ENCODE results near the gene ADAMTS19. TPM values are rescaled to one million over a fixed set of nuclear protein-coding genes. Genes with fewer than 3 reads are reported as not detected.
"Not testable (repeated sequence)": the region's sequence is repeated elsewhere in the genome, so short reads cannot be mapped to it uniquely, and the experiment has no call there.

ADAMTS19 gene
- total RNA-seq, 1 donor from 2014 or later = 49.9 TPM

- no peak for DNase-seq
Measured at GRCh38 chr5:129591508-129592160, 131.5 kb downstream of the ADAMTS19 start.

- DNase-seq = peak; percentile 10
Measured at GRCh38 chr5:129593525-129593924, 133.4 kb downstream of the ADAMTS19 start.

GRCh38 chr5:129601576-129601975 lies 141.5 kb downstream of the ADAMTS19 start:
- peak; percentile 17 for DNase-seq

GRCh38 chr5:129608350-129608749 lies 148.3 kb downstream of the ADAMTS19 start:
- DNase-seq = no peak

GRCh38 chr5:129609710-129610109 lies 149.6 kb downstream of the ADAMTS19 start:
- no peak for DNase-seq

GRCh38 chr5:129616517-129616916 lies 156.4 kb downstream of the ADAMTS19 start:
- no peak for DNase-seq

- DNase-seq = no peak
Measured at GRCh38 chr5:129617206-129617605, 157.1 kb downstream of the ADAMTS19 start.

GRCh38 chr5:129619782-129620181 lies 159.7 kb downstream of the ADAMTS19 start:
- DNase-seq = no peak

GRCh38 chr5:129622531-129622930 lies 162.4 kb downstream of the ADAMTS19 start:
- no peak for DNase-seq

GRCh38 chr5:129629575-129629974 lies 169.5 kb downstream of the ADAMTS19 start:
- no peak for DNase-seq

- no peak for DNase-seq
Measured at GRCh38 chr5:129630101-129630500, 170.0 kb downstream of the ADAMTS19 start.

- peak; percentile 17 for DNase-seq
Measured at GRCh38 chr5:129631961-129632360, 171.9 kb downstream of the ADAMTS19 start.

- DNase-seq = not testable (repeated sequence)
Measured at GRCh38 chr5:129637501-129637900, 177.4 kb downstream of the ADAMTS19 start.

- peak; percentile 15 for DNase-seq
Measured at GRCh38 chr5:129639331-129639730, 179.2 kb downstream of the ADAMTS19 start.

GRCh38 chr5:129652349-129653056 lies 192.4 kb downstream of the ADAMTS19 start:
- DNase-seq = peak; percentile 59

GRCh38 chr5:129653057-129653375 lies 192.9 kb downstream of the ADAMTS19 start:
- DNase-seq = peak; percentile 66

GRCh38 chr5:129653442-129653841 lies 193.3 kb downstream of the ADAMTS19 start:
- DNase-seq = peak; percentile 11

GRCh38 chr5:129656952-129657351 lies 196.9 kb downstream of the ADAMTS19 start:
- DNase-seq = no peak

- DNase-seq = no peak
Measured at GRCh38 chr5:129658801-129659200, 198.7 kb downstream of the ADAMTS19 start.

GRCh38 chr5:129661366-129662035 lies 201.4 kb downstream of the ADAMTS19 start:
- no peak for DNase-seq

GRCh38 chr5:129664336-129664937 lies 204.3 kb downstream of the ADAMTS19 start:
- DNase-seq = peak; percentile 19

GRCh38 chr5:129670957-129671500 lies 210.9 kb downstream of the ADAMTS19 start:
- DNase-seq = no peak

- DNase-seq = no peak
Measured at GRCh38 chr5:129672006-129672405, 211.9 kb downstream of the ADAMTS19 start.
